Uterus (tissue), 4 donors: ENCODE data around the gene ADSL. TPM values are rescaled to one million over a fixed set of nuclear protein-coding genes. Genes with fewer than 3 reads are reported as not detected.

Source experiments
- DNase-seq, 2 donors: peaks; one replicate each; pipeline ENCODE4 v3.0.0-alpha.2; 2019 to 2020
- H3K27ac ChIP-seq, 2 donors: fragments of 200-600 bp; sonication (generic); 1 replicate in 1 of 2; 2 replicates in 1 of 2; pipeline ENCODE4 v1.5.1; 2016 to 2018
- H3K27me3 ChIP-seq, 2 donors: fragments of 200-600 bp; sonication (generic); one replicate each; pipeline ENCODE4 v1.5.1; 2018 to 2019; ENCODE audit warnings: control low read depth in 1 of 2
- H3K36me3 ChIP-seq, 2 donors: fragments of 200-600 bp; sonication (generic); one replicate each; pipeline ENCODE4 v1.5.1; 2019; ENCODE audit warnings: control low read depth in 1 of 2
- H3K4me1 ChIP-seq, 2 donors: fragments of 200-600 bp; sonication (generic); one replicate each; pipeline ENCODE4 v1.5.1; 2018 to 2019; ENCODE audit warnings: control low read depth in 1 of 2
- H3K4me3 ChIP-seq, 2 donors: fragments of 200-600 bp; sonication (generic); 1 replicate in 1 of 2; 2 replicates in 1 of 2; pipeline ENCODE4 v1.5.1; 2018 to 2019; ENCODE audit warnings: mild to moderate bottlenecking in 1 of 2
- H3K9me3 ChIP-seq, 2 donors: fragments of 200-600 bp; sonication (generic); one replicate each; pipeline ENCODE4 v1.5.1; 2019; ENCODE audit warnings: control low read depth in 1 of 2
- CTCF ChIP-seq, 4 experiments: fragments of 200-600 bp in 2 of 4; fragments of 450-650 bp in 2 of 4; sonication (generic) in 2 of 4; IDR thresholded peaks; one replicate each; pipeline ENCODE4 v1.5.1; 2016 to 2019; ENCODE audit warnings: antibody characterized with exemption in 4 of 4, mild to moderate bottlenecking in 2 of 4, moderate library complexity in 1 of 4
- POLR2A ChIP-seq, 2 donors: fragments of 450-650 bp; IDR thresholded peaks; one replicate each; pipeline ENCODE4 v1.6.1; 2016; ENCODE audit warnings: antibody characterized with exemption in 2 of 2, mild to moderate bottlenecking in 1 of 2, moderate library complexity in 1 of 2
- intact Hi-C: fragments of 100-400 bp; cut with DNase I; formaldehyde crosslinking; loops from one replicate; pipeline ENCODE4 v1.15.1; 2023; ENCODE audit warnings: low total_unique reads
- total RNA-seq, 4 donors: library from RNA; depleted of rRNA in 3 of 4; stranded (reverse); fragments of >200 nt in 3 of 4; gene quantifications; one replicate each; pipeline versions ENCODE4 v1.1.0 to v1.2.4, GENCODE V29; 2014 to 2023
- donor health status: DM: yes; HTN: yes; CAD: no.

ADSL gene
- total RNA-seq, 4 donors from 2014 or later = 28.5 to 151 (median 79.5) TPM

- Histone ChIP-seq H3K36me3 (no peaks in the 10 kb centered on the region), H3K4me1 (peaks cover 0 to 6% of the 10 kb centered on the region in 2 donors), H3K27ac (no peak overlapping the region), H3K27me3 (no peaks in the 10 kb centered on the region), H3K4me3 (no peak overlapping the region), H3K9me3 (no peaks in the 10 kb centered on the region)
- intact Hi-C loops = loop anchor here (10.0 kb wide), 1 partner anchor 51 kb away; no protein-coding TSS in a partner anchor
- TF ChIP-seq POLR2A (IDR thresholded peaks at IDR 0.05) (no peak), CTCF (IDR thresholded peaks at IDR 0.05) (no peak)
- no peak for DNase-seq
Observed at GRCh38 chr22:40434106-40434505, 87.8 kb downstream of the ADSL start.

- Histone ChIP-seq H3K36me3 (no peaks in the 10 kb centered on the region), H3K4me1 (peaks cover 0 to 6% of the 10 kb centered on the region in 2 donors)
- no peak for DNase-seq
Observed at GRCh38 chr22:40434745-40435144, 88.4 kb downstream of the ADSL start.

GRCh38 chr22:40436505-40437431, 90.5 kb downstream of the ADSL start:
- Histone ChIP-seq H3K4me1 (peaks cover 0 to 6% of the 10 kb centered on the region in 2 donors), H3K9me3 (no peaks in the 10 kb centered on the region), H3K27me3 (no peaks in the 10 kb centered on the region), H3K4me3 (peak overlapping the region in 1 of 2 donors; percentile 14), H3K27ac (peak overlapping the region; percentile 82 to 89), H3K36me3 (no peaks in the 10 kb centered on the region)
- peak; percentile 43 to 46 for DNase-seq
- TF ChIP-seq POLR2A (IDR thresholded peaks at IDR 0.05) = no peak
- TF ChIP-seq CTCF (IDR thresholded peaks at IDR 0.05) = peak; percentile 71 to 81 (median 78)
- intact Hi-C loops = loop anchor here (5.0 to 10.0 kb wide), 2 partner anchors 48 to 211 kb away; no protein-coding TSS in a partner anchor

More at GRCh38 chr22:40434745-40435144, 88.4 kb downstream of the ADSL start:
- H3K9me3 ChIP-seq = no peaks in the 10 kb centered on the region
- H3K4me3 ChIP-seq = no peak overlapping the region
- no peak for TF ChIP-seq CTCF (IDR thresholded peaks at IDR 0.05)
- TF ChIP-seq POLR2A (IDR thresholded peaks at IDR 0.05) = no peak
- H3K27ac ChIP-seq = peak overlapping the region in 1 of 2 donors; percentile 22
- H3K27me3 ChIP-seq = no peaks in the 10 kb centered on the region
- intact Hi-C loops = loop anchor here (5.0 to 10.0 kb wide), 2 partner anchors 50 to 213 kb away; no protein-coding TSS in a partner anchor

Other genes with a start within 250 kb of the ADSL start
- gene TNRC6B, start 168.6 kb upstream of the ADSL start, total RNA-seq = 10 to 100 TPM; 10.5 to 76.0 (median 37.2) TPM
- 10 to 100 TPM; 28.8 to 64.8 (median 55.1) TPM for gene SGSM3, start 24.1 kb downstream of the ADSL start, total RNA-seq